HepG2 (cell line): ENCODE data around the gene LCK. TPM values are rescaled to one million over a fixed set of nuclear protein-coding genes. Genes with fewer than 3 reads are reported as not detected.

Source experiments
- EED ChIP-seq: sonication (generic); formaldehyde crosslinking; IDR thresholded peaks from 2 replicates; pipeline ENCODE4 v1.5.0; 2020; ENCODE audit warnings: mild to moderate bottlenecking, missing genetic modification reagents
- EHMT2 ChIP-seq: fragments of 200-600 bp; sonication (generic); IDR thresholded peaks from 2 replicates; pipeline ENCODE4 v1.7.0; 2017; ENCODE audit warnings: antibody characterized with exemption, low read depth, low read length, borderline replicate concordance
- HCFC1 ChIP-seq: fragments of 150-350 bp; IDR thresholded peaks from 2 replicates; pipeline ENCODE4 v1.6.1; 2014; ENCODE audit warnings: low read depth, low read length
- HOXA7 ChIP-seq: sonication (generic); formaldehyde crosslinking; IDR thresholded peaks from 2 replicates; pipeline ENCODE4 v1.8.1; 2022; ENCODE audit warnings: mild to moderate bottlenecking, missing genetic modification reagents, moderate library complexity
- JUN ChIP-seq: sonication (generic); formaldehyde crosslinking; IDR thresholded peaks from 2 replicates; pipeline ENCODE4 v1.4.0; 2020; ENCODE audit warnings: mild to moderate bottlenecking, missing genetic modification reagents
- KLF12 ChIP-seq: sonication (generic); formaldehyde crosslinking; IDR thresholded peaks from 2 replicates; pipeline ENCODE4 v1.4.0; 2020; ENCODE audit warnings: missing genetic modification reagents, borderline replicate concordance
- KLF16 ChIP-seq, 2 experiments: sonication (generic) in 1 of 2; formaldehyde crosslinking in 1 of 2; IDR thresholded peaks; 2 replicates each; pipeline versions ENCODE4 v1.6.1 to v1.8.0; 2016 to 2023; ENCODE audit warnings: missing genetic modification reagents in 2 of 2, missing compliant biosample characterization in 1 of 2
- MEF2D ChIP-seq: sonication (generic); formaldehyde crosslinking; IDR thresholded peaks from 2 replicates; pipeline ENCODE4 v1.5.1; 2020; ENCODE audit warnings: mild to moderate bottlenecking, missing genetic modification reagents
- NR2C2 ChIP-seq: sonication (generic); formaldehyde crosslinking; IDR thresholded peaks from 2 replicates; pipeline ENCODE4 v1.4.0; 2020; ENCODE audit warnings: missing genetic modification reagents, mild to moderate bottlenecking, moderate library complexity, borderline replicate concordance
- RARA ChIP-seq: IDR thresholded peaks from 2 replicates; pipeline ENCODE4 v1.6.1; 2016; ENCODE audit warnings: missing genetic modification reagents, missing compliant biosample characterization
- ZC3H13 ChIP-seq: sonication (generic); formaldehyde crosslinking; IDR thresholded peaks from 2 replicates; pipeline ENCODE4 v1.8.1; 2023; ENCODE audit warnings: mild to moderate bottlenecking, missing genetic modification reagents, moderate library complexity
- ZNF430 ChIP-seq: sonication (generic); formaldehyde crosslinking; IDR thresholded peaks from 2 replicates; pipeline ENCODE4 v1.9.0; 2021; ENCODE audit warnings: mild to moderate bottlenecking, missing genetic modification reagents
- ZNF782 ChIP-seq: sonication (generic); formaldehyde crosslinking; IDR thresholded peaks from 2 replicates; pipeline ENCODE4 v1.4.0; 2020; ENCODE audit warnings: missing genetic modification reagents, mild to moderate bottlenecking, borderline replicate concordance
- ZNF879 ChIP-seq: sonication (generic); formaldehyde crosslinking; IDR thresholded peaks from 2 replicates; pipeline ENCODE4 v1.8.1; 2023; ENCODE audit warnings: missing genetic modification reagents
- polyA plus RNA-seq, 8 experiments: library from polyadenylated mRNA; depleted of rRNA in 3 of 8; stranded (reverse) in 7 of 8; unstranded in 1 of 8; fragments of >200 nt; fragmentation: Illumina TruSeq in 4 of 8; extraction: Trizol in 4 of 8; gene quantifications; 2 replicates each; pipeline versions ENCODE4 v1.2.1 to v1.2.3, GENCODE V29; 2011 to 2016; ENCODE audit warnings: low read depth in 4 of 8, missing spikeins in 1 of 8, mixed read lengths in 1 of 8; ENCODE audit not compliant: insufficient read depth in 1 of 8
- total RNA-seq, 5 experiments: library from RNA; depleted of rRNA; stranded (reverse); fragments of >200 nt; fragmentation: Illumina TruSeq; extraction: Trizol; gene quantifications; 2 replicates each; pipeline ENCODE4 v1.2.3, GENCODE V29; 2016; ENCODE audit warnings: low read depth in 1 of 5
- TF ChIP-seq, protein P1 (sequence below): sonication (generic); formaldehyde crosslinking; IDR thresholded peaks from 2 replicates; pipeline ENCODE4; 2020; ENCODE audit warnings: missing genetic modification reagents, mild to moderate bottlenecking, borderline replicate concordance
- TF ChIP-seq, protein P2 (sequence below): sonication (generic); formaldehyde crosslinking; IDR thresholded peaks from 2 replicates; pipeline ENCODE4 v1.8.0; 2023; ENCODE audit warnings: mild to moderate bottlenecking, missing genetic modification reagents

Gene LCK
- total and polyA plus RNA-seq, 2 of the 13 experiments (the other 11 are each of a cell fraction or from before 2014, with no cell fraction given), result 0.93 to 1.8 TPM

DNA sequence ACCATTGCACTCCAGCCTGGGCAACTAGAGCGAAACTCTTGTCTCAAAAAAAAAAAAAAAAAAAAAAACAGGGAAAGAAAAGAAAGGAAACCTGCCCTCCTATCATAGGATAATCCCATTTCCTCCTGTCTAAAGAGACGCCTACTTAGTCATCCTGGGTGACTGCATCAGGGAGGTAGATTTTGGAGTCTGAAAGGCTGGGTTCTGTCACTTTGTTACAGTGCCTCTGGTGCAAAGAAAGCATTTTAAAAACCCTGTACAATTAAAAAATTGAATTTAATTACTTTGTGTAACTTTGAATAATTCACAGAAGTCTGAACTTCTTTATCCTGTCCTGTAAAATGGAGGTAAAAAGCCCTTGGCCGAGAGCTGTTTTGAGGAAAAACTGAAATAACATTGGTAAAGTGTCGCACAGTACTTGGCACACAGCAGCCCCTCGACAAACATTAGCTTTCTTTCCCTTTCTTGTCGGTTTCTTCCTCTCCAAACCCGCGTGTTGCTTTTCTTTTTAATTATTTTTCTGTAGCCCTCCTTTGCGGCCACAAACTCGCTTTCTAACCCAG is 40.2 kb downstream of the LCK start (continued):
- TF ChIP-seq, protein P1, sequence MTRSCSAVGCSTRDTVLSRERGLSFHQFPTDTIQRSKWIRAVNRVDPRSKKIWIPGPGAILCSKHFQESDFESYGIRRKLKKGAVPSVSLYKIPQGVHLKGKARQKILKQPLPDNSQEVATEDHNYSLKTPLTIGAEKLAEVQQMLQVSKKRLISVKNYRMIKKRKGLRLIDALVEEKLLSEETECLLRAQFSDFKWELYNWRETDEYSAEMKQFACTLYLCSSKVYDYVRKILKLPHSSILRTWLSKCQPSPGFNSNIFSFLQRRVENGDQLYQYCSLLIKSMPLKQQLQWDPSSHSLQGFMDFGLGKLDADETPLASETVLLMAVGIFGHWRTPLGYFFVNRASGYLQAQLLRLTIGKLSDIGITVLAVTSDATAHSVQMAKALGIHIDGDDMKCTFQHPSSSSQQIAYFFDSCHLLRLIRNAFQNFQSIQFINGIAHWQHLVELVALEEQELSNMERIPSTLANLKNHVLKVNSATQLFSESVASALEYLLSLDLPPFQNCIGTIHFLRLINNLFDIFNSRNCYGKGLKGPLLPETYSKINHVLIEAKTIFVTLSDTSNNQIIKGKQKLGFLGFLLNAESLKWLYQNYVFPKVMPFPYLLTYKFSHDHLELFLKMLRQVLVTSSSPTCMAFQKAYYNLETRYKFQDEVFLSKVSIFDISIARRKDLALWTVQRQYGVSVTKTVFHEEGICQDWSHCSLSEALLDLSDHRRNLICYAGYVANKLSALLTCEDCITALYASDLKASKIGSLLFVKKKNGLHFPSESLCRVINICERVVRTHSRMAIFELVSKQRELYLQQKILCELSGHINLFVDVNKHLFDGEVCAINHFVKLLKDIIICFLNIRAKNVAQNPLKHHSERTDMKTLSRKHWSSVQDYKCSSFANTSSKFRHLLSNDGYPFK (CRISPR knock-in tag), result no peak
- TF ChIP-seq ZNF430 (CRISPR knock-in tag), result no peak; the same call in 1 of the 2 replicates
- no peak for TF ChIP-seq EED (CRISPR knock-in tag)
- TF ChIP-seq HOXA7 (CRISPR knock-in tag), result no peak
- no peak for TF ChIP-seq EHMT2
- no peak for TF ChIP-seq KLF16 (CRISPR knock-in tag; IDR thresholded peaks at IDR 0.05)
- TF ChIP-seq ZC3H13 (CRISPR knock-in tag), result no peak
- no peak for TF ChIP-seq ZNF782
- no peak for TF ChIP-seq HCFC1
- TF ChIP-seq RARA (CRISPR knock-in tag), result no peak
- no peak for TF ChIP-seq JUN (CRISPR knock-in tag)
- TF ChIP-seq, protein P2, sequence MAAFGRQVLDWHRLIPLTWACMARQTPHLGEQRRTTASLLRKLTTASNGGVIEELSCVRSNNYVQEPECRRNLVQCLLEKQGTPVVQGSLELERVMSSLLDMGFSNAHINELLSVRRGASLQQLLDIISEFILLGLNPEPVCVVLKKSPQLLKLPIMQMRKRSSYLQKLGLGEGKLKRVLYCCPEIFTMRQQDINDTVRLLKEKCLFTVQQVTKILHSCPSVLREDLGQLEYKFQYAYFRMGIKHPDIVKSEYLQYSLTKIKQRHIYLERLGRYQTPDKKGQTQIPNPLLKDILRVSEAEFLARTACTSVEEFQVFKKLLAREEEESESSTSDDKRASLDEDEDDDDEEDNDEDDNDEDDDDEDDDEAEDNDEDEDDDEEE (CRISPR knock-in tag), result no peak
- TF ChIP-seq NR2C2 (CRISPR knock-in tag), result no peak
- no peak for TF ChIP-seq ZNF879 (CRISPR knock-in tag)
- no peak for TF ChIP-seq MEF2D (CRISPR knock-in tag)
- TF ChIP-seq KLF12 (CRISPR knock-in tag), result no peak
